K562 (cell line): ENCODE data around the gene NUCKS1. TPM values are rescaled to one million over a fixed set of nuclear protein-coding genes. Genes with fewer than 3 reads are reported as not detected.
A peak's percentile ranks its signal among the peaks of the same experiment; 100 is the strongest.

Experiments used
- ATAC-seq: fragments of 200-7000 bp; cut with Tn5 transposase; 3 replicates; pipeline ENCODE4 v1.9.1; 2020; ENCODE audit warnings: moderate library complexity
- BruUV-seq: library from RNA; stranded (reverse); fragments of 400-500 nt; replicated peaks from 2 replicates; lab custom pipeline; 2021; lab: Mats Ljungman, UMichigan
- CTCF ChIA-PET: fragments of 300-600 bp; formaldehyde crosslinking; extraction: SDS; loops from one replicate; lab custom pipeline; 2021; ENCODE audit warnings: low intra/inter-chr PET ratio; lab: Yijun Ruan, JAX
- POLR2A ChIA-PET: fragments of 300-600, 350-650 bp; sonication (Branson Sonifier 250); formaldehyde crosslinking; extraction: SDS; loops from one replicate; lab custom pipeline; 2021; ENCODE audit warnings: antibody characterized with exemption, inconsistent platforms; lab: Yijun Ruan, JAX
- DNase-seq, 4 experiments: peaks; one replicate each; pipeline versions ENCODE4 v3.0.0 to v3.0.0-alpha.2; 2011 to 2018; ENCODE audit warnings: low spot score in 3 of 4, mixed read lengths in 3 of 4; ENCODE audit errors: extremely low read depth in 1 of 4
- FAIRE-seq: peaks from 2 replicates; lab custom pipeline; 2011; peaks lifted over from hg19 to GRCh38; lab: Jason Lieb, UNC
- H2AFZ ChIP-seq: 2 replicates; pipeline ENCODE4 v1.6.0; 2011; ENCODE audit warnings: low read depth, low read length, control low read depth, inconsistent platforms
- H3K27ac ChIP-seq: fragments of 200-600 bp; 3 replicates; pipeline ENCODE4 v1.8.0; 2011; ENCODE audit warnings: low read depth, mild to moderate bottlenecking, control low read depth, inconsistent platforms, low read length, moderate library complexity, mixed read lengths; ENCODE audit errors: extremely low read depth
- H3K27me3 ChIP-seq, 2 experiments: fragments of 300-600 bp in 1 of 2; 2 replicates in 1 of 2; 3 replicates in 1 of 2; pipeline versions ENCODE4 v1.6.0 to v1.8.0; 2011; ENCODE audit warnings: inconsistent platforms in 2 of 2, low read length in 2 of 2, mild to moderate bottlenecking in 1 of 2, mixed read lengths in 1 of 2, moderate library complexity in 1 of 2; ENCODE audit not compliant: control insufficient read depth in 2 of 2, insufficient read depth in 2 of 2
- H3K36me3 ChIP-seq: fragments of 300-600 bp; 3 replicates; pipeline ENCODE4 v1.8.0; 2011; ENCODE audit warnings: mild to moderate bottlenecking, low read length, inconsistent platforms; ENCODE audit not compliant: control insufficient read depth, insufficient read depth
- H3K4me1 ChIP-seq, 2 experiments: fragments of 200-600 bp in 1 of 2; replicated peaks in 1 of 2; 2 replicates in 1 of 2; 3 replicates in 1 of 2; pipeline versions ENCODE4 v1.5.1 to v1.8.0; 2011; ENCODE audit warnings: inconsistent platforms in 2 of 2, low read length in 2 of 2, mild to moderate bottlenecking in 1 of 2, mixed read lengths in 1 of 2, moderate library complexity in 1 of 2; ENCODE audit not compliant: control insufficient read depth in 2 of 2, insufficient read depth in 2 of 2
- H3K4me2 ChIP-seq: 2 replicates; pipeline ENCODE4 v1.6.1; 2011; ENCODE audit warnings: low read length, control low read depth, inconsistent platforms, mixed read lengths; ENCODE audit not compliant: insufficient read depth
- H3K4me3 ChIP-seq: fragments of 200-600 bp; sonication (generic), shearing (Covaris generic); 2 replicates; pipeline ENCODE4 v1.5.1; 2016; ENCODE audit warnings: control low read depth, inconsistent platforms
- H3K79me2 ChIP-seq: fragments of 200-600 bp; 3 replicates; pipeline ENCODE4 v1.8.0; 2011; ENCODE audit warnings: low read length, inconsistent platforms; ENCODE audit not compliant: control insufficient read depth, insufficient read depth
- H3K9ac ChIP-seq, 2 experiments: 2 replicates each; pipeline versions ENCODE4 v1.6.0 to v1.6.1; 2011; ENCODE audit warnings: low read depth in 2 of 2, low read length in 2 of 2, control low read depth in 1 of 2, inconsistent platforms in 1 of 2, mild to moderate bottlenecking in 1 of 2, mixed read lengths in 1 of 2; ENCODE audit not compliant: insufficient read depth in 1 of 2
- H3K9me1 ChIP-seq: one replicate; pipeline ENCODE4 v1.6.0; 2011; ENCODE audit warnings: inconsistent platforms, mild to moderate bottlenecking, low read length, moderate library complexity; ENCODE audit not compliant: control insufficient read depth, insufficient read depth
- H3K9me3 ChIP-seq: replicated peaks from 2 replicates; pipeline ENCODE4 v1.5.1; 2011; ENCODE audit warnings: low read depth, low read length, inconsistent platforms; ENCODE audit not compliant: control insufficient read depth, insufficient read depth
- H4K20me1 ChIP-seq: replicated peaks from 2 replicates; pipeline ENCODE4 v1.6.1; 2011; ENCODE audit warnings: low read length, inconsistent platforms, mixed read lengths; ENCODE audit not compliant: control insufficient read depth, insufficient read depth
- C11orf30 ChIP-seq: fragments of 450-650 bp; IDR thresholded peaks from 2 replicates; pipeline ENCODE4 v1.6.1; 2016; ENCODE audit warnings: low read depth, mild to moderate bottlenecking
- HDAC6 ChIP-seq: IDR thresholded peaks from 2 replicates; pipeline ENCODE4 v1.6.1; 2012; ENCODE audit warnings: low read depth, mild to moderate bottlenecking, control low read depth, inconsistent platforms, low read length, moderate library complexity
- IFI16 ChIP-seq: fragments of 250-450 bp; sonication (Bioruptor Pico); IDR thresholded peaks from 2 replicates; pipeline ENCODE4 v2.1.2; 2022; ENCODE audit warnings: mild to moderate bottlenecking, inconsistent platforms
- KAT8 ChIP-seq: fragments of 450-650 bp; IDR thresholded peaks from 2 replicates; pipeline ENCODE4 v1.6.1; 2016; ENCODE audit warnings: low read depth, mild to moderate bottlenecking
- MAFF ChIP-seq: IDR thresholded peaks from 2 replicates; pipeline ENCODE4 v1.6.1; 2012; ENCODE audit warnings: low read length, improper control_type of control experiment
- MAFG ChIP-seq: fragments of 450-650 bp; conservative IDR thresholded peaks from 2 replicates; pipeline ENCODE4 v1.6.1; 2016; ENCODE audit warnings: missing genetic modification characterization, missing compliant biosample characterization
- MAFK ChIP-seq: IDR thresholded peaks from 2 replicates; pipeline ENCODE4 v1.6.1; 2011; ENCODE audit warnings: low read length, improper control_type of control experiment
- ZNF212 ChIP-seq: fragments of 450-650 bp; formaldehyde crosslinking; IDR thresholded peaks from 2 replicates; pipeline ENCODE4 v1.4.0; 2020; ENCODE audit warnings: mild to moderate bottlenecking
- ZNF316 ChIP-seq: fragments of 450-650 bp; IDR thresholded peaks from 2 replicates; pipeline ENCODE4 v1.6.1; 2016
- WGBS: fragments of 100-300 bp; shearing (Covaris generic); methylation state at CpG from one replicate; pipeline ENCODE4 v1.1.6; 2016; ENCODE audit warnings: low coverage, mixed read lengths; ENCODE audit not compliant: insufficient coverage; ENCODE audit errors: missing lambda C conversion rate; 5-methylcytosine and 5-hydroxymethylcytosine counted together
- in situ Hi-C: fragments of 300-500 bp; cut with MboI; formaldehyde crosslinking; loops from 4 replicates; pipeline ENCODE4 v1.15.0; 2018; ENCODE audit warnings: inconsistent platforms, mixed read lengths
- intact Hi-C: fragments of 100-400 bp; cut with micrococcal nuclease; formaldehyde crosslinking; loops from 2 replicates; pipeline ENCODE4 v1.14.2; 2022
- polyA plus RNA-seq, 8 experiments: library from polyadenylated mRNA; depleted of rRNA in 4 of 8; stranded (reverse) in 5 of 8; unstranded in 3 of 8; fragments of >200 nt; fragmentation: Nextera tagmentation in 2 of 8; fragmentation: Illumina TruSeq in 1 of 8; extraction: Ambion mirVana in 2 of 8; extraction: Trizol in 1 of 8; gene quantifications; 2 replicates each; pipeline versions ENCODE4 v1.2.1 to v1.2.3, GENCODE V29; 2011 to 2014; ENCODE audit warnings: inconsistent platforms in 1 of 8, missing spikeins in 1 of 8
- total RNA-seq, 7 experiments: library from RNA; depleted of rRNA in 6 of 7; stranded (reverse); fragments of >200 nt in 6 of 7; fragmentation: Illumina TruSeq in 2 of 7; extraction: Trizol in 2 of 7; gene quantifications; 2 replicates each; pipeline versions ENCODE4 v1.2.1 to v1.2.3, GENCODE V29; 2011 to 2021; ENCODE audit warnings: low replicate concordance in 1 of 7

The NUCKS1 gene
- total and polyA plus RNA-seq, 9 of the 15 experiments (the other 6 are each of a cell fraction or from before 2014, with no cell fraction given) = 66.7 to 244 (median 149) TPM

GRCh38 chr1:205767248-205767647 lies 17.3 kb upstream of the NUCKS1 start:
- BruUV-seq = no TSS peak
- DNase-seq (no peak), FAIRE-seq (no peak), ATAC-seq (no peak)
- CTCF ChIA-PET = interaction anchor here (0.6 kb wide), 1 partner anchor 868 kb away, joined by 3 read pairs; the partner anchor contains the start of gene DYRK3
- 29% methylated on average over 3 of the region's 3 CpGs for WGBS
- Histone ChIP-seq H3K27me3 (no peaks in the 10 kb centered on the region), H3K9me3 (no peaks in the 10 kb centered on the region), H3K9me1 (no peaks in the 10 kb centered on the region), H3K27ac (no peak overlapping the region), H4K20me1 (no peaks in the 10 kb centered on the region), H2AFZ (no peak overlapping the region), H3K4me2 (no peak overlapping the region), H3K4me3 (no peak overlapping the region), H3K4me1 (no peaks in the 10 kb centered on the region; a peak in 1 of 5 replicates), H3K79me2 (no peaks in the 10 kb centered on the region), H3K36me3 (no peaks in the 10 kb centered on the region), H3K9ac (no peak overlapping the region)
- in situ Hi-C loops = no loop called here
- POLR2A ChIA-PET = interaction anchor here (2.2 kb wide), 1 partner anchor 18 kb away, joined by 9 read pairs; no protein-coding TSS in a partner anchor
- intact Hi-C loops = no loop called here
- TF ChIP-seq KAT8 = no peak
- peak; percentile 83 for TF ChIP-seq MAFK
- TF ChIP-seq C11orf30 = peak; percentile 86
- TF ChIP-seq MAFF = peak; percentile 81
- TF ChIP-seq HDAC6 = no peak
- peak; percentile 75 for TF ChIP-seq MAFG (tag)
- TF ChIP-seq IFI16 (CRISPR knock-in tag) = no peak
- no peak for TF ChIP-seq ZNF212
- peak; percentile 90 for TF ChIP-seq ZNF316
